H9 (cell line): ENCODE data around the gene KLK10. TPM values are rescaled to one million over a fixed set of nuclear protein-coding genes. Genes with fewer than 3 reads are reported as not detected.

Experiments used
- DNase-seq: peaks from one replicate; pipeline ENCODE4 v3.0.0-alpha.2; 2017
- H2AFZ ChIP-seq: one replicate; pipeline ENCODE4 v1.6.1; 2013; ENCODE audit warnings: mild to moderate bottlenecking, low read length, control low read depth, moderate library complexity
- H2AK5ac ChIP-seq: 2 replicates; pipeline ENCODE4 v1.6.1; 2013; ENCODE audit warnings: low read length, control low read depth, mixed read lengths; ENCODE audit not compliant: insufficient read length
- H2BK120ac ChIP-seq: one replicate; pipeline ENCODE4 v1.6.1; 2013; ENCODE audit warnings: low read depth, mild to moderate bottlenecking, low read length, control low read depth, inconsistent platforms; ENCODE audit not compliant: poor library complexity, severe bottlenecking
- H2BK12ac ChIP-seq: 2 replicates; pipeline ENCODE4 v1.6.1; 2013; ENCODE audit warnings: low read length, control low read depth, mixed read lengths, low read depth; ENCODE audit not compliant: insufficient read length
- H2BK15ac ChIP-seq: 2 replicates; pipeline ENCODE4 v1.6.1; 2013; ENCODE audit warnings: low read depth, low read length, control low read depth
- H2BK20ac ChIP-seq: one replicate; pipeline ENCODE4 v1.6.1; 2013; ENCODE audit warnings: low read depth, mild to moderate bottlenecking, low read length, control low read depth, inconsistent platforms; ENCODE audit not compliant: poor library complexity, severe bottlenecking
- H2BK5ac ChIP-seq: 2 replicates; pipeline ENCODE4 v1.6.1; 2013; ENCODE audit warnings: low read length, control low read depth, mixed read lengths; ENCODE audit not compliant: insufficient read length
- H3K14ac ChIP-seq: 2 replicates; pipeline ENCODE4 v1.6.1; 2013; ENCODE audit warnings: low read length, control low read depth; ENCODE audit not compliant: insufficient read depth
- H3K18ac ChIP-seq: 2 replicates; pipeline ENCODE4 v1.6.1; 2013; ENCODE audit warnings: low read depth, mild to moderate bottlenecking, mixed read lengths, low read length, control low read depth; ENCODE audit not compliant: insufficient read length
- H3K23ac ChIP-seq: 2 replicates; pipeline ENCODE4 v1.6.1; 2013; ENCODE audit warnings: low read length, control low read depth, mixed read lengths, low read depth; ENCODE audit not compliant: insufficient read length
- H3K23me2 ChIP-seq: 2 replicates; pipeline ENCODE4 v1.6.1; 2013; ENCODE audit warnings: low read depth, mild to moderate bottlenecking, mixed read lengths, low read length, control low read depth; ENCODE audit not compliant: insufficient read length, poor library complexity, severe bottlenecking
- H3K27ac ChIP-seq: 2 replicates; pipeline ENCODE4 v1.5.1; 2013; ENCODE audit warnings: low read length, control low read depth, mixed read lengths, low read depth; ENCODE audit not compliant: insufficient read length
- H3K27me3 ChIP-seq: 2 replicates; pipeline ENCODE4 v1.6.1; 2013; ENCODE audit warnings: low read length, control low read depth, inconsistent platforms; ENCODE audit not compliant: insufficient read depth
- H3K4ac ChIP-seq: 2 replicates; pipeline ENCODE4 v1.6.1; 2013; ENCODE audit warnings: low read depth, mild to moderate bottlenecking, control low read depth, inconsistent platforms, low read length, moderate library complexity
- H3K4me1 ChIP-seq: 2 replicates; pipeline ENCODE4 v1.6.1; 2013; ENCODE audit warnings: low read length, control low read depth, inconsistent platforms; ENCODE audit not compliant: insufficient read depth
- H3K4me2 ChIP-seq: 2 replicates; pipeline ENCODE4 v1.6.1; 2013; ENCODE audit warnings: low read length, control low read depth, mixed read lengths; ENCODE audit not compliant: insufficient read length, insufficient read depth
- H3K56ac ChIP-seq: 2 replicates; pipeline ENCODE4 v1.6.1; 2013; ENCODE audit warnings: low read depth, mild to moderate bottlenecking, mixed read lengths, low read length, control low read depth; ENCODE audit not compliant: insufficient read length
- H3K79me1 ChIP-seq: 2 replicates; pipeline ENCODE4 v1.6.1; 2013; ENCODE audit warnings: low read depth, mild to moderate bottlenecking, moderate library complexity, low read length, control low read depth, inconsistent platforms; ENCODE audit not compliant: insufficient read depth, poor library complexity, severe bottlenecking
- H3K79me2 ChIP-seq: 2 replicates; pipeline ENCODE4 v1.6.1; 2013; ENCODE audit warnings: low read length, control low read depth, inconsistent platforms; ENCODE audit not compliant: insufficient read depth
- H3K9ac ChIP-seq: 2 replicates; pipeline ENCODE4 v1.6.1; 2013; ENCODE audit warnings: low read length, control low read depth, mixed read lengths; ENCODE audit not compliant: insufficient read length; ENCODE audit errors: extremely low read depth
- H3K9me3 ChIP-seq: one replicate; pipeline ENCODE4 v1.6.1; 2013; ENCODE audit warnings: low read depth, low read length, inconsistent platforms; ENCODE audit not compliant: control insufficient read depth
- H3T11ph ChIP-seq: one replicate; pipeline ENCODE4 v1.6.1; 2013; ENCODE audit warnings: mild to moderate bottlenecking, low read length, control low read depth, inconsistent platforms
- H4K20me1 ChIP-seq: one replicate; pipeline ENCODE4 v1.6.1; 2013; ENCODE audit not compliant: control insufficient read depth, insufficient read length, insufficient read depth
- H4K5ac ChIP-seq: 2 replicates; pipeline ENCODE4 v1.6.1; 2013; ENCODE audit warnings: low read depth, mild to moderate bottlenecking, mixed read lengths, low read length, control low read depth; ENCODE audit not compliant: insufficient read length
- H4K8ac ChIP-seq: replicated peaks from 2 replicates; pipeline ENCODE4 v1.6.1; 2013; ENCODE audit warnings: low read length, control low read depth, mixed read lengths, low read depth; ENCODE audit not compliant: insufficient read length
- H4K91ac ChIP-seq: 2 replicates; pipeline ENCODE4 v1.6.1; 2013; ENCODE audit warnings: low read depth, mild to moderate bottlenecking, moderate library complexity, mixed read lengths, low read length, control low read depth; ENCODE audit not compliant: insufficient read length
- H3K27ac Mint-ChIP-seq, 3 experiments: 2 replicates in 2 of 3; 3 replicates in 1 of 3; pipeline ENCODE4 v1.8.0; 2020 to 2021; ENCODE audit warnings: mixed read lengths in 3 of 3, mild to moderate bottlenecking in 1 of 3, moderate library complexity in 1 of 3
- H3K27me3 Mint-ChIP-seq: 2 replicates; pipeline ENCODE4 v1.8.0; 2021; ENCODE audit warnings: low read depth, mild to moderate bottlenecking, moderate library complexity, mixed read lengths
- H3K36me3 Mint-ChIP-seq, 3 experiments: 2 replicates in 2 of 3; 3 replicates in 1 of 3; pipeline ENCODE4 v1.8.0; 2020 to 2021; ENCODE audit warnings: low read depth in 3 of 3, mixed read lengths in 3 of 3; ENCODE audit not compliant: insufficient read depth in 1 of 3
- H3K4me1 Mint-ChIP-seq, 2 experiments: 2 replicates each; pipeline ENCODE4 v1.8.0; 2020; ENCODE audit warnings: mixed read lengths in 2 of 2
- H3K4me3 Mint-ChIP-seq, 2 experiments: 2 replicates in 1 of 2; 3 replicates in 1 of 2; pipeline ENCODE4 v1.8.0; 2020 to 2021; ENCODE audit warnings: mild to moderate bottlenecking in 2 of 2, mixed read lengths in 2 of 2, moderate library complexity in 1 of 2
- H3K9me3 Mint-ChIP-seq, 2 experiments: 2 replicates in 1 of 2; 3 replicates in 1 of 2; pipeline ENCODE4 v1.8.0; 2020; ENCODE audit warnings: mild to moderate bottlenecking in 2 of 2, mixed read lengths in 2 of 2, moderate library complexity in 1 of 2
- WGBS: extraction: QIAGEN DNeasy Blood & Tissue Kit; methylation state at CpG from one replicate; pipeline ENCODE4 v1.1.7; 2013; ENCODE audit warnings: missing lambda C conversion rate, low lambda C conversion rate, mixed read lengths; ENCODE audit not compliant: insufficient read length; ENCODE audit errors: extremely low coverage; 5-methylcytosine and 5-hydroxymethylcytosine counted together
- total RNA-seq: library from RNA; stranded (reverse); gene quantifications from 2 replicates; pipeline ENCODE4 v1.2.1, GENCODE V29; 2021
- TF ChIP-seq, protein P1 (sequence below): fragments of 200-600 bp; sonication (generic); conservative IDR thresholded peaks from 3 replicates; pipeline ENCODE4 v1.8.0; 2021; ENCODE audit warnings: antibody characterized with exemption, mild to moderate bottlenecking

Gene KLK10
- total RNA-seq, 1 experiment from 2014 or later, result 1.3 TPM

DNA sequence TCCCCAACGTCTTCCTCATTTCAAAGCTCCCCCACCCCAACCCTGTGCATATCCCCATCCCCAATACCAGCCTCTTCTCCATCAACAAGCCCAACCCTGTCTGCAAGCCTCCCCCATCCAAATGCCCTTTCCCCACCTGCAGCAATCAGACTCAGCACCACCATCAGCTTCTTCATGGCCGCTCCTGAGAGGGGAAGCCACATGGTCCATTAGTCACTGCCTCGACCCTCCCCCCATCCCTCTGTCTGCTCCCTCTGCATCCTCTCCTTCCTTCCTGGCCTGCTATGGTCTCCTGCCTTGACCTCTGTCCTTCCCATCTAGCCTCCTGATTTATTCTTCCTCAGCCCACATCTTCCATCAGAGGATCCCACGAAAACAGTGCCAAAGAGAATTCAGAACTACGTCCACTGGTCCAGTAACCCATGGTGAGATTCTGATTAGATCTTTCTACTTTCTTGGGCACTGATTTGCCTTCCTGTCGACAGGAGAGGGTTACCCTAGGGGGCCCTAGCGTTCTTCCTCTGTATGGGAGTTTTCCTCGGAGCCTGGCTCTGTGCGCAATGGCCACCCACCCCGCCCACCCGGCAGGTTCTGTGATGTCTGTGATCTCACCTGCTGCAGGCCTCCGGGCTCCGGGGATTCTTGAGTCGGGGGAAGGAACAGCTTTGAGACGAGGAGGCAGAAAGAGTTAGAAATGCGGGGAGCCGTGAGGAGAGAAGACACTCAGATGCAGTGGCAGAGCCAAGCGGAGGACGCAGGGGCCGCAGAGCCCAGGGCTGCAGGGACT is 51.4 kb downstream of the KLK10 start:
- H3K23me2 ChIP-seq, result no peaks in the 10 kb centered on the region
- no peak overlapping the region for H3K27ac ChIP-seq
- H3K56ac ChIP-seq, result no peak overlapping the region
- peak; percentile 44 for DNase-seq
- no peak overlapping the region for H3K4me3 Mint-ChIP-seq
- no peak overlapping the region for H4K91ac ChIP-seq
- H3K18ac ChIP-seq, result no peak overlapping the region
- H3K14ac ChIP-seq, result no peak overlapping the region
- no peak overlapping the region for H4K8ac ChIP-seq
- H2BK5ac ChIP-seq, result no peak overlapping the region
- no peak overlapping the region for H2BK12ac ChIP-seq
- H2BK20ac ChIP-seq, result no peak overlapping the region
- no peak overlapping the region for H3K4me2 ChIP-seq
- H3K27me3 Mint-ChIP-seq, result peaks cover 24% of the 10 kb centered on the region
- no peaks in the 10 kb centered on the region for H3K36me3 Mint-ChIP-seq
- H2AFZ ChIP-seq, result no peak overlapping the region
- no peak overlapping the region for H4K5ac ChIP-seq
- H3K9me3 Mint-ChIP-seq, result no peaks in the 10 kb centered on the region
- no peak overlapping the region for H3T11ph ChIP-seq
- whole genome bisulfite sequencing, result 100% methylated on average over 1 of the region's 20 CpGs
- no peaks in the 10 kb centered on the region for H3K9me3 ChIP-seq
- no peak overlapping the region for H3K27ac Mint-ChIP-seq
- H3K4ac ChIP-seq, result no peak overlapping the region
- peaks cover 3% of the 10 kb centered on the region; the same call in 1 of the 2 replicates for H3K4me1 ChIP-seq
- H3K79me2 ChIP-seq, result no peaks in the 10 kb centered on the region
- TF ChIP-seq, protein P1, sequence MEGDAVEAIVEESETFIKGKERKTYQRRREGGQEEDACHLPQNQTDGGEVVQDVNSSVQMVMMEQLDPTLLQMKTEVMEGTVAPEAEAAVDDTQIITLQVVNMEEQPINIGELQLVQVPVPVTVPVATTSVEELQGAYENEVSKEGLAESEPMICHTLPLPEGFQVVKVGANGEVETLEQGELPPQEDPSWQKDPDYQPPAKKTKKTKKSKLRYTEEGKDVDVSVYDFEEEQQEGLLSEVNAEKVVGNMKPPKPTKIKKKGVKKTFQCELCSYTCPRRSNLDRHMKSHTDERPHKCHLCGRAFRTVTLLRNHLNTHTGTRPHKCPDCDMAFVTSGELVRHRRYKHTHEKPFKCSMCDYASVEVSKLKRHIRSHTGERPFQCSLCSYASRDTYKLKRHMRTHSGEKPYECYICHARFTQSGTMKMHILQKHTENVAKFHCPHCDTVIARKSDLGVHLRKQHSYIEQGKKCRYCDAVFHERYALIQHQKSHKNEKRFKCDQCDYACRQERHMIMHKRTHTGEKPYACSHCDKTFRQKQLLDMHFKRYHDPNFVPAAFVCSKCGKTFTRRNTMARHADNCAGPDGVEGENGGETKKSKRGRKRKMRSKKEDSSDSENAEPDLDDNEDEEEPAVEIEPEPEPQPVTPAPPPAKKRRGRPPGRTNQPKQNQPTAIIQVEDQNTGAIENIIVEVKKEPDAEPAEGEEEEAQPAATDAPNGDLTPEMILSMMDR, result no peak
- H3K4me1 Mint-ChIP-seq, result peaks cover 12 to 35% of the 10 kb centered on the region in 2 experiments
- no peak overlapping the region for H2BK15ac ChIP-seq
- H3K9ac ChIP-seq, result no peak overlapping the region
- no peak overlapping the region for H2AK5ac ChIP-seq
- H2BK120ac ChIP-seq, result no peak overlapping the region
- H3K79me1 ChIP-seq, result no peaks in the 10 kb centered on the region
- H3K27me3 ChIP-seq, result no peaks in the 10 kb centered on the region
- no peak overlapping the region for H3K23ac ChIP-seq
- H4K20me1 ChIP-seq, result no peaks in the 10 kb centered on the region
